GM12875 (cell line): ENCODE measurements around the gene TTC14.
A peak's percentile ranks its signal among the peaks of the same experiment; 100 is the strongest.

Experiments
- H3K4me3 ChIP-seq: one replicate; pipeline ENCODE4 v1.5.1; 2011; ENCODE audit warnings: low read depth, low read length, control low read depth
- TF ChIP-seq, protein P1 (sequence below): IDR thresholded peaks from 2 replicates; pipeline ENCODE4 v1.5.1; 2011; ENCODE audit warnings: low read depth, mild to moderate bottlenecking, control low read depth, inconsistent platforms, low read length, moderate library complexity, borderline replicate concordance; ENCODE audit not compliant: insufficient read depth

TTC14 gene

DNA sequence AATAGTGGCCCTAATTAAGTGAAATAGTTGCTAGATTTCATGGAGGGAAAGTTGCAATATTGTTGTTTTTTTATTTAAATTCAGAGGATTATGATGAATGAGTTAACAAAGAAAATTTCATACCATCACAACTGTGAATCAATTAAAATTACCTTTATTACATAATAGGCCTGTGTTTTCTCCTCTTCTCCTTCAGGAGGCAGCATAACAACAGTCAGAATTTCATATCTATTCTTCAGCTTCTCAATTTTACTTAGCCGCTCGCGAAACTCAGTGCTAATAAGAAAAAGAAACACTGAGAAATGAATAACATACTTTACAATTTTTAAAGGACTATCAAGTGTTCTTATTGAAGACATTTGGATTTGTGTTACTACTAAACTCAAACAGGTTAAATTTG is 29.4 kb downstream of the TTC14 start:
- no peak overlapping the region for H3K4me3 ChIP-seq
- TF ChIP-seq, protein P1, sequence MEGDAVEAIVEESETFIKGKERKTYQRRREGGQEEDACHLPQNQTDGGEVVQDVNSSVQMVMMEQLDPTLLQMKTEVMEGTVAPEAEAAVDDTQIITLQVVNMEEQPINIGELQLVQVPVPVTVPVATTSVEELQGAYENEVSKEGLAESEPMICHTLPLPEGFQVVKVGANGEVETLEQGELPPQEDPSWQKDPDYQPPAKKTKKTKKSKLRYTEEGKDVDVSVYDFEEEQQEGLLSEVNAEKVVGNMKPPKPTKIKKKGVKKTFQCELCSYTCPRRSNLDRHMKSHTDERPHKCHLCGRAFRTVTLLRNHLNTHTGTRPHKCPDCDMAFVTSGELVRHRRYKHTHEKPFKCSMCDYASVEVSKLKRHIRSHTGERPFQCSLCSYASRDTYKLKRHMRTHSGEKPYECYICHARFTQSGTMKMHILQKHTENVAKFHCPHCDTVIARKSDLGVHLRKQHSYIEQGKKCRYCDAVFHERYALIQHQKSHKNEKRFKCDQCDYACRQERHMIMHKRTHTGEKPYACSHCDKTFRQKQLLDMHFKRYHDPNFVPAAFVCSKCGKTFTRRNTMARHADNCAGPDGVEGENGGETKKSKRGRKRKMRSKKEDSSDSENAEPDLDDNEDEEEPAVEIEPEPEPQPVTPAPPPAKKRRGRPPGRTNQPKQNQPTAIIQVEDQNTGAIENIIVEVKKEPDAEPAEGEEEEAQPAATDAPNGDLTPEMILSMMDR = no peak

DNA sequence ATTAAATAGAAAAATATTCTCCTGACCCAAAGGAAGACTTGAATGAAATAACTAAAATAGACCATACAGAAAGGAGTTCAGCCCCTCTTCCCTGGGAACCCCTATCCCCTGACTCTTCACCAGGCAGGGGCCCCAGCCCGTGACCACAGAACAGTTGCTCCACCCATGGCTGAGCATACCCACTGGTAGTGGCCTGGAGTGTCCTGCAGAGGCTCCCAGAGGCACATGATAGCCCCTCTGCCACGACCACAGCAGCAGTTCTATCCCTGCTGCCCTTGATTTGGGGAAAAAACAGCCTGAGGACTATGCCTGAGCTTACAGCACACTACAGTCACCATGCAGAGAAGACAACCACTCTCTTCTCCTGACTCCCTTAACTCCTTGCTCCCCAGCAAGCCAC is 31.8 kb downstream of the TTC14 start:
- H3K4me3 ChIP-seq = no peak overlapping the region
- TF ChIP-seq, protein P1 = 0 out of 2 replicates have a peak, but pooled peaks have one; percentile 3

DNA sequence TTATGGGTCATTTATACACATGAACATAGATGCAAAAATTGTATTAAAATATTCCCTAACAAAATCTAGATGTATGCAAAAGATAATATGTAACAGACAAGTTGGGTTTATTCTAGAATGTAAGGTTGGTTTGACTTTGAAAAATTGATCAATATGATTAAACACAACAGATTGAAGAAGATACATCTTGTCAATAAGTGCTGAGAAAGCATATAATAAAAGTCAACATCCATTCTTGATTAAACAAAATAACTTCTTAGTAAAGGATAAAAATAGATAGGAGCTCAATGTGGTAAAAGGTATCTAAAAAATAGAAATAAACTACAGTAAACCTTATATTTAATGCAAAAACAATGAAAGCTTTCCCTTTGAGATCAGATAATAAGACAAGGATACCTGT is 39.0 kb downstream of the TTC14 start:
- no peak overlapping the region for H3K4me3 ChIP-seq
- TF ChIP-seq, protein P1 = no peak

DNA sequence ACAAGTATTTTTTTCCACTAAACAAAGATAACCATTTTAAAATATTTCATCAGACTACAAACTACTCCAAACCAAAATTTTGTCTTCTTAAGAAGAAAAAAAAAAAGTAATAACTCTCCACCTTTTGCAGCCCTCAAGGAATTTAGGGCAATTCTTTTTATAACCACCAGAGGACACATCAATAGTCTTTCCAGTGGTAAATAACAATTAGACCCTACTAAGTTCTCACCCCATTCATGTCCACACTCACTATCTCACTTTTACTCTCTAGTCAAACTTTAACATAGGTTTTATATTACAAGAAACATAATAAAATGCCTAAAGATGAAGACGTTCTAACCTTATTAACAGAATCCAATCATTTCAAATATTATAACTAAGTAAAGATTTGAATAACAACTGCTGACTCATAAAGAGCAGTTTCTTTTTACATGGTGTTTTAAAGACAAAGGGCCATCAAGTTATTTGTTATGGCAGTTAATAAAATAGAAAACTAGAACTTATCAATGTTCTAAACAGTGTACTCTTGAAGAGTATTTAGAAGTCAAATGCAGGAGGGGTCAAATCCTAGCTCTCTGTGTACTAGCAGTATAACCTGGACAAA is 44.3 kb downstream of the TTC14 start:
- TF ChIP-seq, protein P1 = peak; percentile 16; the same call in 1 of the 2 replicates
- no peak overlapping the region for H3K4me3 ChIP-seq

DNA sequence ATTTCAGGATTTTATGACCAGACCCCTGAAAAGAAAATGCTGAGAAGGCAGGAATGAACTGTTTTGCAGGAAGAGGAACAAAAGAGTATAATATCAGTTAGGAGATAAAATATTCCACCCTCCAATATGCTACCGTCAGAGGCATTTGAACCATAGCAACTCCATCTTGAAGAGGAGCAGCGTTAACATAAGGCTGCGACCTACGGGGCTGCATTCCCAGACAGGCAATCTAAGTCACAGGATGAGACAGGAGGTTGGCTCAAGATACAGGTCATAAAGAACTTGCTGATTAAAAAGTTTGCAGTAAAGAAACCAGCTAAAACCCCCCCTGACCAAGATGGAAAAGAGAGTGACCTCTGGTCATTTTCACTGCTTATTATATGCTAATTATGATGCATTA is 54.4 kb downstream of the TTC14 start:
- no peak overlapping the region for H3K4me3 ChIP-seq

DNA sequence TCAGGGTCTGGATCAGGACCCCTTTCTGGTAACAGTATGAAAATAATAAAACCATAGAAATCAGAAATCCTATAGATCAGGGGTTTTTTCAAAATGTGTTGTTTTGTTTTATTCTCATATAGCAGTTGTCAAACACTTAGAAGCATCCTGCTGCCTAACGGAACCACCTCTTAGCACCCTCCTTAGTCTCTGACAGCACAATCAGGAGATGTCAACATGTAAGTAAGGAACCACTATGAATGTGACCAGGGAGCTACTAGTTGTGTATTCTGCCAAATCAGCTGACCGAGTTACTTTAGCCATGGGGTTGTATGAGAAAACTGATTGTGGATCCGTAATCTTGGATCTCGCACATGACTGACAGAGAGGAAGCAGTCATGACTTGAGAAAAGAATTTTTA is 55.1 kb downstream of the TTC14 start:
- no peak overlapping the region for H3K4me3 ChIP-seq
- TF ChIP-seq, protein P1 = no peak

More for the DNA sequence above, 54.4 kb downstream of the TTC14 start:
- TF ChIP-seq, protein P1 = no peak
